ENCODE data around the gene CAPN2.

GRCh38 chr1:223772771-223773160, 60.4 kb downstream of the CAPN2 start:
- TF ChIP-seq CTCF (IDR thresholded peaks at IDR 0.05), result no peak
- TF ChIP-seq POLR2AphosphoS5 (IDR thresholded peaks at IDR 0.05), result no peak
- TF ChIP-seq POLR2A (IDR thresholded peaks at IDR 0.05), result no peak

Data from suprapubic skin (tissue), 4 donors.